NCI-H1048 (cell line): ENCODE results near the gene CNNM2.
"Not testable (repeated sequence)": the region's sequence is repeated elsewhere in the genome, so short reads cannot be mapped to it uniquely, and the experiment has no call there.

Experiments used
- DNase-seq: peaks from one replicate; lab custom pipeline; 2025; lab: John Stamatoyannopoulos, UW

CNNM2 gene

DNA sequence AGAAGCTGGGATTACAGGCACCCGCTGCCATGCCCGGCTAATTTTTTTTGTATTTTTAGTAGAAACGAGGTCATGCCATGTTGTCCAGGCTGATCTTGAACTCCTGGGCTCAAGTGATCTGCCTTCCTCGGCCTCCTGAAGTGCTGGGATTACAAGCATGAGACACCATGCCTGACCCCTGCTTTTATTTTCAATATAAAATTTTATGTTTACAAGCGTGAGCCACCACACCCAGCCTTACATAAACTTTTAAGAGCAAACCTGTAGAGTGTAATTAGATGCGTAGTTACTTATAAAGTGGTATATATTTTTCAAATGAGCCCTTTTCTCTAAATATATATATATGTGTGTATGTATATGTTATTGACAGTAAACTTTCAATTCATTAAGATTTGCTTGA, 8.7 kb downstream of the CNNM2 start:
- DNase-seq = no peak

- no peak for DNase-seq
Measured at GRCh38 chr10:102927311-102928010, 9.4 kb downstream of the CNNM2 start.

DNA sequence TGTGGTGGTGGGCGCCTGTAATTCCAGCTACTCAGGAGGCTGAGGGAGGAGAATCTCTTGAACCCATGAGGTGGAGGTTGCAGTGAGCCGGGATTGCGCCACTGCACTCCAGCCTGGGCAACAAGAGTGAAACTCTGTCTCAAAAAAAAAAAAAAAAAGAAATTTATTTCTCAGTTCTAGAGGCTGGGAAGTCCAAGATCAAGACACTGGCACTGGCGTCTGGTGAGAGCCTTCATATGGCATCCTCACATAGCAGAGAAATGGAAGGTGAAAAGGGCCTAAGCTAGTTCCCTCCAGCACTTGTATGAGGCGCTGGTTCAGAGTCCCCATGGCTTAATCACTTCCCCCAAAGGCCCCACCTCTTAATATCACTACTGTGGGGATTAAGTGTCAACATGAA, 10.3 kb downstream of the CNNM2 start:
- not testable (repeated sequence) for DNase-seq

DNA sequence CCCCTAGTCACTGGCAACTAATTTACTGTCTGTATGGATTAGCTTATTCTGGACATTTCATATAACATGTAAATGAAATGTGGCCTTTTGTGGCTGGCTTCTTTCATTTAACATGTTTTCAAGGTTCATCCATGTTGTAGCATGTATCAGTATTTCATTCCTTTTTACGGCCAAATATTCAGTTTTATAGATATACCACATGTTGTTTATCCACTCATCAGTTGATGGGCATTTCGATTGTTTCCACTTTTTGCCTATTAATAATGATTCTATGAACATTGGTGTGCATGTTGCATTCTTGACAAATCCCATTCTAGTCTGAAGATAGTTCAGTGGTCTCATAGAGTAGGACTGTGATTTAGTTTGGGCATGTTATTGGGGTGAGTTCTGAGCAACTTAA, 12.6 kb downstream of the CNNM2 start:
- DNase-seq = no peak

GRCh38 chr10:102931643-102932042, 13.5 kb downstream of the CNNM2 start:
- DNase-seq = no peak

DNA sequence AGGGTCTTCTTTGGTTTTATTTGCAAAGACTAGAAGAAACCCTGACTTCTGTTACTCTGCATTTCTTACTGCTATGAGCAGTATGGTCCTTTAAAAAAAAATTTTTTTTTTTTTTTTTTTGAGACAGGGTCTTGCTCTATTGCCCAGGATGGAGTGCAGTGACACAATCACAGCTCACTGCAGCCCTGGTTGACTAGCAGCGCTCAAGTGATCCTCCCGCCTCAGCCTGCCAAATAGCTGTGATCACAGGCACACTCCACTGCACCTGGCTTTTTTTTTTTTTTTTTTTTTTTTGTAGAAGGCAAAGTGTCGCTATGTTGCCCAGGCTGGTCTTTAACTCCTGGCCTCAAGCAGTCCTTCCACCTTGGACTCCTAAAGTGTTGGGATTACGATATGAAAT, 17.4 kb downstream of the CNNM2 start:
- no peak for DNase-seq

GRCh38 chr10:102935939-102936605, 18.0 kb downstream of the CNNM2 start:
- DNase-seq = no peak

DNA sequence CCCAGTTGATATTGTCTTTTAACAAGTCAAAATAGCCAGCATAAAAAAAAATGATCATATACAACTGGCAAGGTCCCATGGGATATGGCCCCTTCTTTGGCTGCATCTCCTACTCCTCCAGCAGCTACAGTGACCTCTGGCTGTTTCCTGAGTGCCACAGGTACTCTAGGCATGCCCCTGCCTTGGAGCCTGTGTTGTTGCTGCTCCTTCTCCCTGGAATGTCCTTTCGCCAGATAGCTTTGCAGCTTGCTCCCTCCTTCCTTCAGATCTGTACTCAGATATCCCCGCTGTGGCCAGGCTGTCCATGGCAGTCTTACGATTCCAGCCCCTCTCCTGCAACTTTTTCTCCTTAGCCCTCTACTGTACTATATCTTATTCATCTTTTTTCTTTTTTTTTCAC, 23.3 kb downstream of the CNNM2 start:
- DNase-seq = no peak

DNA sequence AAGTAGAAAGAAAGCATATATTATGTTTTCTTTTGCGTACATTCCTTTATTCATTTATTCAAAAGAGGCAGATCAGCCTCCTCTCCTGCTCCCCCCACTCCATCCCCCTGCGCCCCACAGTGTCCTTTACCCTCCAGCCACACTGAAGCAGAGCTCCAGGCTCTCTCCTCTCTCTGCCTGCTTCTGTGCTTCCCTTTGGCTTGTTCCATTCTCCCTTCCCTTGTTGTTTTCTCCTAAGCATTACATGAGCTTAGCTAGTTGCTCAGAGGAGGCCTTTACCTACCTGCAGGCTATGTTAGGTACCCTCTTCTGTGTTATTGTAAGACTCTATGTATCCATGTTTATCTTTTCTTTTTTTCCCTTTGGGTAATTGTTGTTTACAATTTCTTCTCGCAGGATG, 27.4 kb downstream of the CNNM2 start:
- no peak for DNase-seq

DNA sequence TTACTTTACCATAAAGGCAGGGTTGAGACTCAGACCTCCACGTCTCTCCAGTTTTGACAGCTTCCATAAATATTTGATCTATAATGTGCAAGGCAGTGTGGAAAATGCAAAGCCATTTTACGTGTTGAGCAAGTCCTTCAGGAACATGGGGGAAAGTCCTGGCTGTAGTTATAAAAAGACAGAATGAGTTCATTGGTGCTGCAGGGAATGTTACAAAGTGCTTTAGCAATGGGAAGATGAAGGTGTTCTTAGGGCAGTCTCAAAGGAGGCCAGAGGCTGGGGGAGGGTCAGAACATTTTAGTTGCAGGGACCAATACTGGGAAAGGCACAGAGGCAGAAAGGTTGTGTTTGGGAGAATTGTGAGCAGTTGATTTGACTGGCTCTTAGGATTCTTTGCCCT, 27.9 kb downstream of the CNNM2 start:
- DNase-seq = no peak

- no peak for DNase-seq
Measured at GRCh38 chr10:102946992-102947391, 28.9 kb downstream of the CNNM2 start.

DNA sequence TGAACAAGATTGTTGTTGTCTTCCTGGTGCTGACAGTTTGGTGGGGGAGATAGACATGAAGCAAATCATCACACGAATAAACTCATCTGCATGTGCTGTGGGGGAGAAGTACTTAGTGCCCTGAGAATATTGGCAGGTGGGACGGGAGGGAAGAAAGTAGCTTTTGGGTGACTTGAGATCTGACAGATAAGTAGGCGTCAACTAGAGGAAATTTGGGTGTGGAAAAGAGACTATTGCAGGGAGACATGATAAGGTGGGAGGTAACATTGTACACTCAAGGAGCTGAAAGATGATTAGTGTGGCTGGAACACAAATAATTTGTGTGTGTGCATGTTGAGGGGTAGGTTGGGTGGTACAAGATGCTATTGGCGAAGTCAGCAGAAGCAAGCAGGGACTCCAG, 30.1 kb downstream of the CNNM2 start:
- DNase-seq = no peak

GRCh38 chr10:102948786-102949185, 30.7 kb downstream of the CNNM2 start:
- no peak for DNase-seq

DNA sequence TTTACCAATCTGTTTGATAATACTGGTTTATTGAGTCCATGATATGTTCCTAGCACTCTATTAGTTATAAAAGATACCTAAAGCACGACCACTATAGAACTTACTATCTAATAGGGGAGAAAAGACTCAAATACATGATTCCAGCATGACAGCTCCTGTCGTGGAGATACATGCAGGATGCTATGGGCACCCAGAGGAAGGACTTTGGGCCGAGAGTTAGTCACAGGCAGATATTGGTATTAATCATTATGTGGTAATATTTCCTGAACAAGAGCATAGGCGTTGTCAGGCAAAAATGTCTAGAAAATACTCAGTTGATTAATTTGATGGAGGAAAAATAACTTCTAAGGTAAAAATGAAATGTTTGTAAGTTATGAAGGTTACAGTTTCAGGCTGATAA, 31.8 kb downstream of the CNNM2 start:
- no peak for DNase-seq

GRCh38 chr10:102951316-102951715, 33.2 kb downstream of the CNNM2 start:
- DNase-seq = no peak

GRCh38 chr10:102959360-102959759, 41.3 kb downstream of the CNNM2 start:
- no peak for DNase-seq

- no peak for DNase-seq
Measured at GRCh38 chr10:102960157-102960556, 42.1 kb downstream of the CNNM2 start.

DNA sequence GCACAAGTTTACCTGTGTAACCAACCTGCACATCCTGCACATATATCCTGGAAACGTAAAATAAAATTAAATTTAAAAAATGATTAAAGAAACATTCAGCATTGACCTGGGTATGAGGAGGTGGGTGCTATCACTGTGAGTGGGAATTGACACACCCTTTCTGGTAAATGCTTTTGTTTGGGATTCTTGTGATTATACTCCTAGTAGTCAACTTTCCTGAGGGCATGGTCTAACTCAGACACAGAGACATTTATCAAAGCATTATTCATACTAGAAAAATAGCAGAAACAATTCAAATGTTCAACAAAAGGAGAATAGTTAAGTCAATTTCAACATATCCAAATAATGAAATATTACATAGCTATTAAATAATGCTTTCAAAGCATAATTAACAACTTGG, 44.2 kb downstream of the CNNM2 start:
- DNase-seq = no peak

- no peak for DNase-seq
Measured at GRCh38 chr10:102962951-102963755, 45.1 kb downstream of the CNNM2 start.

GRCh38 chr10:102963756-102964025, 45.6 kb downstream of the CNNM2 start:
- no peak for DNase-seq

DNA sequence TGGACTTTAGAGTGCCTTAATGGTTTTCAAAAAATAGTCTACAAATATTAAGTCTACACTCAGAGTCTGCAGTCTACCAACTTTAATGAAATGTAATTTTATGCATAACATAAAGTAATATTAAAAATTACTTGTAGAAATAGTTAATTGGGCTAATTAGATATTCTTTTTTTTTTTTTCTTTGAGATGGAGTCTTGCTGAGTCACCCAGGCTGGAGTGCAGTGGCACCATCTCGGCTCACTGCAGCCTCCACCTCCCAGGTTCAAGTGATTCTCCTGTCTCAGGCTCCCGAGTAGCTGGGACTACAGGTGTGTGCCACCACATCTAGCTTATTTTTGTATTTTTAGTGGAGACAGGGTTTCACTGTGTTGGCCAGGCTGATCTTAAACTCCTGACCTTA, 46.0 kb downstream of the CNNM2 start:
- not testable (repeated sequence) for DNase-seq

GRCh38 chr10:102964713-102965112, 46.6 kb downstream of the CNNM2 start:
- DNase-seq = no peak

GRCh38 chr10:102965311-102965851, 47.3 kb downstream of the CNNM2 start:
- DNase-seq = no peak
